ENCODE results near the gene KRT7.

GRCh38 chr12:52205612-52206303 is 27.3 kb upstream of the KRT7 start:
- TF ChIP-seq, protein P1, sequence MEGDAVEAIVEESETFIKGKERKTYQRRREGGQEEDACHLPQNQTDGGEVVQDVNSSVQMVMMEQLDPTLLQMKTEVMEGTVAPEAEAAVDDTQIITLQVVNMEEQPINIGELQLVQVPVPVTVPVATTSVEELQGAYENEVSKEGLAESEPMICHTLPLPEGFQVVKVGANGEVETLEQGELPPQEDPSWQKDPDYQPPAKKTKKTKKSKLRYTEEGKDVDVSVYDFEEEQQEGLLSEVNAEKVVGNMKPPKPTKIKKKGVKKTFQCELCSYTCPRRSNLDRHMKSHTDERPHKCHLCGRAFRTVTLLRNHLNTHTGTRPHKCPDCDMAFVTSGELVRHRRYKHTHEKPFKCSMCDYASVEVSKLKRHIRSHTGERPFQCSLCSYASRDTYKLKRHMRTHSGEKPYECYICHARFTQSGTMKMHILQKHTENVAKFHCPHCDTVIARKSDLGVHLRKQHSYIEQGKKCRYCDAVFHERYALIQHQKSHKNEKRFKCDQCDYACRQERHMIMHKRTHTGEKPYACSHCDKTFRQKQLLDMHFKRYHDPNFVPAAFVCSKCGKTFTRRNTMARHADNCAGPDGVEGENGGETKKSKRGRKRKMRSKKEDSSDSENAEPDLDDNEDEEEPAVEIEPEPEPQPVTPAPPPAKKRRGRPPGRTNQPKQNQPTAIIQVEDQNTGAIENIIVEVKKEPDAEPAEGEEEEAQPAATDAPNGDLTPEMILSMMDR (conservative IDR thresholded peaks at IDR 0.05; ENCODE audit: low read length): no peak
- TF ChIP-seq EZH2phosphoT487 (IDR thresholded peaks at IDR 0.05; ENCODE audit: borderline replicate concordance): no peak

All from Loucy (cell line).